ENCODE data around the gene CEP104. TPM values are rescaled to one million over a fixed set of nuclear protein-coding genes. Genes with fewer than 3 reads are reported as not detected.
A peak's percentile ranks its signal among the peaks of the same experiment; 100 is the strongest.

Gene CEP104
- total and polyA plus RNA-seq, 9 of the 15 experiments (the other 6 are each of a cell fraction or from before 2014, with no cell fraction given): 11.2 to 63.4 (median 42.6) TPM

GRCh38 chr1:3796215-3797061 lies 60.6 kb downstream of the CEP104 start, which contains the start of gene LRRC47 (continued):
- TF ChIP-seq PRDM10 (IDR thresholded peaks at IDR 0.05; ENCODE audit: partially characterized antibody) (peak; percentile 96), DPF2 (IDR thresholded peaks at IDR 0.05) (peak; percentile 60), ZNF445 (CRISPR knock-in tag; IDR thresholded peaks at IDR 0.05; ENCODE audit: low read depth) (no peak), POLR2AphosphoS2 (IDR thresholded peaks at IDR 0.05; ENCODE audit: low read length) (0 out of 2 replicates have a peak, but pooled peaks have one; percentile 50), SAP30 (IDR thresholded peaks at IDR 0.05; ENCODE audit: borderline replicate concordance, insufficient read depth, low read depth, low read length, poor library complexity, severe bottlenecking) (peak; percentile 96), ZNF165 (CRISPR knock-in tag; IDR thresholded peaks at IDR 0.05; ENCODE audit: borderline replicate concordance) (no peak), SMARCA4 (IDR thresholded peaks at IDR 0.05) (0 out of 2 replicates have a peak, but pooled peaks have one; percentile 27), SMC3 (conservative IDR thresholded peaks at IDR 0.05; ENCODE audit: insufficient read depth, low read depth, low read length) (no peak), NFE2 (IDR thresholded peaks at IDR 0.05; ENCODE audit: low read depth) (no peak; the same call in 1 of the 2 replicates), GMEB1 (CRISPR knock-in tag; IDR thresholded peaks at IDR 0.05) (peak; percentile 56), ZNF695 (CRISPR knock-in tag; IDR thresholded peaks at IDR 0.05) (no peak), MEF2D (tag; conservative IDR thresholded peaks at IDR 0.05; ENCODE audit: low read depth) (no peak), E2F8 (IDR thresholded peaks at IDR 0.05; ENCODE audit: low read depth, partially characterized antibody) (peak; percentile 96), RUNX1 (IDR thresholded peaks at IDR 0.05; ENCODE audit: low read depth) (no peak), SMARCE1 (IDR thresholded peaks at IDR 0.05) (peak; percentile 49; the same call in 1 of the 2 replicates), HNRNPLL (IDR thresholded peaks at IDR 0.05; ENCODE audit: low read depth, low read length, poor library complexity, severe bottlenecking) (peak; percentile 33), ETV1 (tag; conservative IDR thresholded peaks at IDR 0.05; ENCODE audit: low read depth) (peak; percentile 84), BDP1 (IDR thresholded peaks at IDR 0.05; ENCODE audit: insufficient read depth, insufficient read length) (no peak), XRCC3 (IDR thresholded peaks at IDR 0.05) (no peak)
